Raji (cell line): Measurements from ENCODE around the gene SLC16A11.

Experiments used
- POLR2A ChIP-seq: IDR thresholded peaks from 2 replicates; pipeline ENCODE4 v1.6.1; 2011; ENCODE audit warnings: low read depth, low read length, control low read depth; ENCODE audit not compliant: insufficient read depth

The SLC16A11 gene

DNA sequence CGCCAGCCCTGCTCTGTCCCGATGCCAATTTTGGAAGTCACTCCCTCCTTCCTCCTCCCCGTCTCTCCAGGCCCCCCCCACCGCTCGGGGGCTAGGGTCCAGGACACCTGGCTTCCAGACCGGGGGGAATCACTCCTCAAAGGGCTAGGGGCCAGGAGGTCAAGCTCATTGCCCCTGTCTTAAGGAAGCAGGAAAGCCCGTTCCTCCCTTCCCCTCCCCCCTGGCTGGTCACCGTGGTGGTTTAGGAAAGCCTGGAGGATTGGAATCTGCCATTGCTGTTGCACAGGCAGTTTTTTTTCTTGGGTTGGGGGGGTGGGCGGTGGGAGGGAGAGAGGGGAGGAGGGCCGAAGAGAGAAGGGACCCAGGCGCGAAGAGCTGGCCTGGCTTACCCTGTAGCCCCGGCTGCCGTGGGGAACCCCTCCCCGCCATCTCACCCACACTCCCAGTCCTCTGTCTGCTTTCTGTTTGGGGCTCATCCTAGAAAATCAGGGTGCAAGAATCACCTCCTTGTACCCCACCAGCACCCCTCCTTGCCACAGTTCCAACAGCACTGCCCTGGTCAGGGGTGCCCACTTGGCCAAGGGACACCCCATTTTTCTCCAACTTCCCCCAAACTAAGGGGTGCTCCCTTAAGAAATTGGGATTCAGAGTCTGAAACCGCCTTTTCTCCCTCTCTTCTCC, 23.9 kb downstream of the SLC16A11 start:
- TF ChIP-seq POLR2A, result no peak

DNA sequence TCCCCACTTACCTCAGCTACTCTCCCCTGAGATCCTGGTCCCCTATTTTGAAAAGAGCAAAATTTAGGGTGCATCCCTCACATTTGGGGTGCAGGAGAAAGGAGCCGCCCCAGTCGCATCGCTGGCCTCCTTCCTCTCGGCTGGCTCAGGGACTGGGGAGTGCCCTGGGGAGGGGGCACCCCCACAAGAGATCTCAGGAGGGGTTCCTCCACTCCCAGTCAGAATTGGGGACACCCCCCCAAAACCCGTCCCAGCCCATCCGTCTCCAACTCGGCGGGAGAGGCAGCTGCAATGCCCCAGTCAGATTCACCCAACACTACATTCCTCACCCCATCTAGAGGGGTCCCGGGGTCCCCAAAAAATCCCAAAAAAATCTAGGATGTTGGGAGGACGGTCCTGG, 24.5 kb downstream of the SLC16A11 start:
- no peak for TF ChIP-seq POLR2A

DNA sequence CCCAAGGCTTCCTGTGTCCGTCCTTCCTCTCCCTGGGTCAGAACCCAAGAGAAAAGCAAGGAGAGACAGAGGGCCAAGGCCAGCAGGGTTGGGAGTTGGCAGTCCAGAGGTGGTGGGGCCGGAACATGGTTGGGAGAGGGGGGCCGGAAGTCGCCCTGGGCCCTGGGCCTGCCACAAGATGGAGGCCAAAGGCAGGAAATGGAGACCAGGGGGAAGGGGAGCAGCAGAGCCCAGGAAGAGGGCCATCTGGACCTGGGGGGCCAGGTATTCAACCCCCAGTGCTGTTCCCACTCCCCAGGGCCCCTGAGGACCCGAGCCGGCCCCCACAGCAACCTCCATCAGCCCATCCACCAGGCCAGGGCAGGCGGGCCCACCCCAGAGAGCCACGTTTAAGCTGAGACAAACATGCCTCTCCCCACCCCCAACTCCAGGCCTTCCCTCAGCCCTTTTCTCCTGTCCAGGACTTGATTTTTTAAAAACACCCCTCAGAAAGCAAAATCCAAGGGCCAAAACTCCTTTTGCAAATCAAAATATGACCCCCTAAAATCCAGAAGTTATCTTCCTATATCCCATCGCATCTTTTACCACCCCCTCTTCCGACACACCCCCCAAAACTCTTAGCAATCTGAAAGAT, 25.4 kb downstream of the SLC16A11 start:
- no peak for TF ChIP-seq POLR2A

DNA sequence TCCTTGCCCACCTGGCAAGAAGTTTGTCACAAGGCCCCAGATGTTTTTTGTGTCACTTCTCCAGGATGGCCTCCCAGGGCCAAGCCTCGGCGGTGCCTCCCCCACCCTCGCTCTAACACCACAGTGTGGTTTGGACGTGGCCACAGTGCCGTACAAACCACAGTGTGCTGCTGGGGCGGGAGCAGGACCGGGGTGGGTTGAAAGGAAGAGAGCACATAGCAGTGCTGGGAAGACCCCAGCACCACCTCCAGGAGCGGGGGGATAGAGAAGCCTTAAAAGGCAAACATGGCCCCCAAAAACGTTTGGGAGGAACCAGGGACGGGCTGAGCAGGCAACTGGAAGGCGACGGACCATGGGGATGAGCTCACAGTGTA, 26.1 kb downstream of the SLC16A11 start:
- no peak for TF ChIP-seq POLR2A

DNA sequence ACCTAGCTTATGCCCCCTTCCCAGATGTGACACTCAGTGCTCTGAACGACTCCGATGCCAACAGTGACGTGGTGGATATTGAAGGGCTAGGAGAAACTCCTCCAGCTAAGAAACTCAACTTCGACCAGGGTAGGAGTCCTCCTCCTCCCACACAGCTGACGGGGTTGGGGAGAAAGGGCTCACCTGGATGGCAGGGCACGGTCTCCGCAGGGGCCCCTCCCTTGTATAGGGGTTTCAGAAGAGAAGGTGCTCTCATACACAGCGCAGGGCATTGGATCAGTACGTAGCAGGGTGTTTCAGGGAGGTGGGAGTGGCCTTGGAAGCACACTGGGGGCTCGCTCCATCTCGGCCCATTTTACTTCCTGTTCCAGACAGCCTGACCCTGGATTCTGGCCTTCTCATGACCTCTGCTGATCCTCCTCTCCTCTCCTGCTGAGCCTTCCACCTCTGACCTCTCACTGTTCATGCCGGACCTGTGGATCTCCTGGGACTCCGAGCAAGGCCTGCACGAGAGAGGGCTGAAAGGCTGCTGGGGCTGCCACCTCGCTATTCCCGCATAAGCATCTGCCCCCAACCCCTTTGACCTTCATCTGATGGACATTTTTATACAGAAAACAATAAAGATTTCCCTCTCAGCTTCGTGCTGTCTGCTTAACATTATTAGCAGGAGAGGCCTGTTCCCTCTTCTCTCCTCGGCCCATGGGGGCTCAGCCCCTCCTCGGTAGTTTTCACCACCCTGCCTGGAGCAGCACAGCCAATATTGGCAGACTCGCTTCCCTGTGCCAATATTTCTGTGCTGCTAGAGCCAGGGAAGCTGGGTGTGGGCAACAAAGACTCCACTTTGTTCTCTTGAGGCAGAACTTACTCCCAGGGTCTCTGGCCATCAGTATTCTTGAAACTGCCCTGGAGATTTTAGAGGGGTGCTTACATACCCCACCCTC, 26.7 kb downstream of the SLC16A11 start:
- no peak for TF ChIP-seq POLR2A

DNA sequence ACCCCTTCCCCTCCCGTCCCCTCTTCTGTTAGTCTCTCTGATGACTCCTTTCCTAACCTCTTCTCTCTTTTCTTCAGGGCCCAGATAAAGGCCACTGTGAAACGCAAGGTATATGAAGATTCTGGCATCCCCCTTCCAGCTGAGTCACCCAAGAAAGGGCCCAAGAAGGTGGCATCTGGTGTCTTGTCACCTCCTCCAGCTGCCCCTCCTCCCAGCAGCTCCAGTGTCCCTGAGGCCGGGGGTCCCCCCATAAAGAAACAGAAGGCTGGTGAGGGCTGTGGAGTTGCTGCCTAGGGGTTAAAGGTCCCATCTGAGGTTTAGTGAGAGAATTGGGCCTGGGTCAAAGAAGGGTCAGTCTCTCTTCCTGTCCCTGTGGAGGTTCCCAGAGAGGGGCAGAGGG, 27.5 kb downstream of the SLC16A11 start:
- no peak for TF ChIP-seq POLR2A

DNA sequence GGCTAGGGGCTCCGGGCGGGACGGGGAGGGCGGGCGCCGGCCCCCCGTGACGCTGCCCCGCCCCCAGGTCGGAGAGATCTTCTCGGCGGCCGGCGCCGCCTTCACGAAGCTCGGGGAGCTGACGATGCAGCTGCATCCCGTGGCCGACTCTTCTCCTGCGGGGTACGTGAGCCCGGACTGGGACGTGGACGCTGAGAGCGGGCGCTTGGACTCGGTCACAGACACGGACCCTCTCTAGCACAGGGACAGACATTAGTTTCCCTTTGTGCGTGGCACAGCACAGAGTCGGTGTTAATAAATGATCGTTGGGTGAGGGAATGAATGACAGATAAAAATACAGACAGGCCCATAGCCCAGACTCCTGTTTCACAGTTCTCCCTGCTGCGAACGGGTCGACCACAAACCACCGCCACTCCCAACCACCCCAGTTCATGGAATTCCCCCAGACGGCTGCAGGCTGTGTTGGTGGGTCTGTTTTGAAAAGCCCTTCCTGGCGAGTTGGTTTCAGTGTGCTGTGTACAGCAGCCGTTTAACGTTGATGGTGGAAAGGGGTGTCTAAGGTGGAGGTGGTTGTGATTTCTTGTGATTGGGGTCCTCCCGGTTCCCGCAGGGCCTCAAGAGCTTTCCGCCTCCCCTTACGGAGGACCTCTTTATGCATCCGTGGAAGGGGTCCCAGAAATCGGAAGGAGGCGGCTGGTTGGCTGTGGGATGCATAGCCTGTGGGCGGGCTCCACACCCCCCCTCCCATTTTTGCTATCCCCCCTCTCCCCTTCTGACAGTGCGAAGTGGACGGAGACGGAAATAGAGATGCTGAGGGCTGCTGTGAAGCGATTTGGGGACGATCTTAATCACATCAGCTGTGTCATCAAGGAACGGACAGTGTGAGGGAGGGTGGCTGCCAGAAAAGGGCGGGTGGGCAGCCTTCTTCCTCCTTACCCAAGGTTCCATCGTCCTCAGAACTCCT, 28.6 kb downstream of the SLC16A11 start:
- peak; percentile 35; the same call in 1 of the 2 replicates for TF ChIP-seq POLR2A

DNA sequence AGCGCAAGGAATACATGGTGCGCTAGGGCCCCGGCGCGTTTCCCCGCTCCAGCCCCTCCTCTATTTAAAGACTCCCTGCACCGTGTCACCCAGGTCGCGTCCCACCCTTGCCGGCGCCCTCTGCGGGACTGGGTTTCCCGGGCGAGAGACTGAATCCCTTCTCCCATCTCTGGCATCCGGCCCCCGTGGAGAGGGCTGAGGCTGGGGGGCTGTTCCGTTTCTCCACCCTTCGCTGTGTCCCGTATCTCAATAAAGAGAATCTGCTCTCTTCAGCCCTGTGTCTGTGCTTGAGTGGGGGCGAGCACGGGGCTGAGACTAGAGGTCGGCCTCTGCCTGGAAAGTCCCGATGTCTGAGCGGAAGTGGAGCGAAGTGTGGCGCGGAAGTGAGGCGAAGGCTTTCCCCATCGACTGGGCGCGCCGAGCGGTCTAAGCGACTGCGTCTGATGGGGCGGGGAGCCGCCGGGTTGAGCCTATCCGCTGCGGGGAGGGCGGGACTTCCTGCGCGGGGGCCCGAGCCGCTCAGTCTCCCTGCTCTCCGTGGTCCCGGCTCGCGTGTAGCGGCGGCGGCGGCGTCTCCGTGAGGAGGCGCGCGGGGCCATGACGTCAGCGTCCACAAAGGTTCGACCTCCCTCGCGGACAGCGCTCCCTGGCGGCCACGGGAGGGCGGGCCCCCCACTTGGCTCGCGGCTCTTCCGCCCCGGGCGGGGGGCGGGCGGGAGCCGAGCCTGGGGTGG, 29.5 kb downstream of the SLC16A11 start:
- peak; percentile 76 for TF ChIP-seq POLR2A

DNA sequence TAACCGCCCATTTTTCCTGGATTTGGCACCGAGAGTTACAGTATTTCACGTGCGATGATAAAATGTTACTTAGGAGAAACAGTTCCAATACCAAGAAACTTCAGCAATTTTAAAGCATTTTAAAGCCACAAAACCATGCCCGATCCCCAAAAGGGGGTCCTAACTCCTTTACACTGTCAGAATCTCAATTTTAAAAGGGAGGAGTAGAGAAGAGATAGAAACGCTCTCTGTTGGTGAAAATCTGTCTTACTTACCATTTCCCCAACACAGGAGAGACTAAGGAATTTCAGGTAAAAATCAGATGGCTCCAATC, 32.0 kb downstream of the SLC16A11 start:
- no peak for TF ChIP-seq POLR2A

DNA sequence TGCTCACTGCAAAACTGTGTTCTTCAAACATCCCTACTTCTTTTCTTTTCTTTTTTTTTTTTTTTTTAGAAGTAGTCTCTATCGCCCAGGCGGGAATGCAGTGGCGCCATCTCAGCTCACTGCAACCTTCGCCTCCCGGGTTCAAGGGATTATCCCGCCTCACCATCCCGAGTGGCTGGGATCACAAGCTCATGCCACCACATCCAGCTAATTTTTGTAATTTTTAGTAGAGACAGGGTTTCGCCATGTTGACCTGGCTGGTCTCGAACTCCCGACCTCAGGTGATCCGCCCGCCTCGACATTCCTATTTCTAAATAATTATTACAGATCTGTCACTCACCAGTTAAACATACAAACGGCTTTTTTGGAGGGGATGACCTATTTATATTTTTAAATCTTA, 32.5 kb downstream of the SLC16A11 start:
- TF ChIP-seq POLR2A, result no peak

DNA sequence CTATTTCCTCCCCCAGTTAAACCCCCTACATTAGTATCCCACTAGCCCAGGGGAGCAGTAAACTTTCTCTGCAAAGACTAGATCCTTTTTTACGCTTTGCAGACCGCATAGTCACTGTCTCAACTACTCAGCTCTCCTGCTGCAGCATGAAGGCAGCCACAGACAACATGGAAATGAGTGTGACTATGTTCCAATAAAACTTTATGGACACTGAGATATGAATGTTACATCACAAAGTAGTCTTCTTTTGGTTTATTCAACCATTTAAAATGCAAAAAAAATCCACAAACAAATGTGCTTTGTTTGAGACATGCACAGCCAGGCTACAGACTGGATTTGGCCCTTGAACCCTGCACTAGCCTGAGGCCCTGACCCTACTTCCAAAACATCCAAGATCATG, 33.4 kb downstream of the SLC16A11 start:
- no peak for TF ChIP-seq POLR2A

DNA sequence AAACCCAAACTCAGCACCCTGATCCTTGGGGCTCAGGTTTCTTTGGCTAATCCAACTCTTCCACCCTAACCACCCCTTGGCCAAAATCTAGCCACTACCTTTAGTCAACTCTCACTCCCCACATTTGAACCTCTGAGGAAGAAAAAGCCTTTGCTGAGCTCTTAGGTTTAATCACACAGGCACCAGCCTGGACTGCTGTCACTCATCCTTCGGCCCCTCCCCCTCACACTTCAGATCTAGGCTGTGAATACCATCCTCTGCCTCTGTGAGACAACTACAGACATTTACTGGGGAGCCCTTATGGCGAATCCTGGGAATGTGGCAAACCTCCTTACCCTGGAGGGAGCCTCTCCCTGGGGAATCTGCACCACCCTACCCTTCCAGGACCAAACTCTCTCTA, 36.7 kb downstream of the SLC16A11 start:
- no peak for TF ChIP-seq POLR2A

DNA sequence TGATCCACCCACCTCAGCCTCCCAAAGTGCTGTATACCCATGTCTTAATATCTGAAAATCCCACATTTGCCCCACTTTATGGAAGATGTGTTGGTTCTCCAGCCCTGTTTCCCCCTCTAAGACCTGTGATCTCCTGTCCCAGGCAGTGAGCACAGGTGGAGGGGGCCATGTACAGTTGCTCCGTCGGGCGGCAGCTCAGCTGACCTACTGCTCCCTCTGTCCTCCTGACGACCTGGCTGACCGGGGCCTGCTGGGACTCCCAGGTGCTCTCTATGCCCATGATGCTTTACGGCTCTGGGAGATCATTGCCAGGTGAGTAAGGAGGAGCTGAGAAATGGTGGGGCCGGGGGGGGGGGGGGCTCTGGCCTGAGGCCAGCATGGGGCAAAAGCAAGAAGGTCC, 38.2 kb downstream of the SLC16A11 start:
- TF ChIP-seq POLR2A, result no peak
